Measurements from ENCODE around the gene L3MBTL3. TPM values are rescaled to one million over a fixed set of nuclear protein-coding genes. Genes with fewer than 3 reads are reported as not detected.

The L3MBTL3 gene
- total RNA-seq, 1 donor from 2014 or later: 8.3 TPM

DNA sequence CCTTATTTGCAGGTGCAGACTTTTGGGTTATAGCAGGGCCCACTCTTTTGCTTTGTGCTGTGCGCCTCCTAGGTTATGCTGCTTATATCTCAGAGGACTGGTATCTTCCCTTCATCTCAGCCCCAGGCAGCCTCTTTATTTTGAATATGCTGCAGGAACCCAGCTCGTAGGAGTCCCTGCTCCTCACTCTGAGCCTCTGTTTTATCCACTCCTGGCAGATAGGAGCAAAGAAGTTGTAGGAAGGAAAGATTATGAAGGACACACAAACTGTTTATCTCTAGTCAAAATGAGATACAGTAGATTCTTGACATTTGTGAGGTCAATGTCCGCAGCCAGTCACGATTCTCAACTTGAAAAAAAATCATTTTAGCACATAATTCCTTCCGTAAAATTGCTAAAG, 15.6 kb downstream of the L3MBTL3 start:
- H3K27ac Mint-ChIP-seq: peak overlapping the region; percentile 67
- no peaks in the 10 kb centered on the region for H3K9me3 Mint-ChIP-seq
- peaks cover 35% of the 10 kb centered on the region for H3K4me1 Mint-ChIP-seq (ENCODE audit: low read depth)
- H3K27me3 Mint-ChIP-seq (ENCODE audit: low read depth): no peaks in the 10 kb centered on the region
- DNase-seq (ENCODE audit: low spot score): no peak
- intact Hi-C loops (cut with micrococcal nuclease): loop anchor here (1.0 to 10.0 kb wide), 2 partner anchors 98 to 811 kb away; no protein-coding TSS in a partner anchor
- peaks cover 17% of the 10 kb centered on the region for H3K36me3 Mint-ChIP-seq (ENCODE audit: low read depth)
- H3K4me3 Mint-ChIP-seq (ENCODE audit: low read depth): no peak overlapping the region

DNA sequence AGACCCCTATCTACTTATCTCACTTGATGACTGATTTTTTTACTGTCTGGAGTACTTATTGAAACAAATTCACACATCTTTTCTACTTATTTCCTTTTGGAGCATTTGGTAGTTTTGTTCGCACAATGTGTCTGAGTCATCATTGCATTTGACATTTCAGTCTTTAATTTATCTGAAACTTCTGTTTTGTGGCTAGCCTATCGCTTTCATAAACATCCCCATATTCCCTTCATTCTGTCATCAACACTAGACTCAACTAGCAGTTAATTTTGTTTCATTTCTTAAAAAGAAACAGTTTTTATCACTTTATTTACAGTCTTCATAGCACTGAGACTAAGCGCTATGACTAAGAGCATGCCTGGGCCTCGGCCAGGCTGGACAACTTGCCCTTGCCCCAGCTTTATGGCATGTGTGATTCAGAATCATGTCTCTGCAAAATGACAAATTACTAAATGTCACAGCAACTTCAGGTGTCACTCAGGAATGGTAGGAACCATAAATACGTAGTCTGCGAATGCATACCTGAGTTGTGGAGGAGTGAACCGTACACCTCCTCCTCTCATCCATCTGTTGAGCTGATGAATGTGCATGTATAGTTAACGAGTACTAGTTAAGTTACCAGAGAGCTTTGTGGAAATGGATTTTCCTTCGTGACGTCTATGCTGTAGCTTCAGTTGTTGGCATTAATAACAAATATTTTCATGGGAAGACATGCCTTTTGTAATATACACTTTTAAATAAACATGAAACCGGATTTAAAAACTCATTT, 16.2 kb downstream of the L3MBTL3 start:
- peaks cover 29% of the 10 kb centered on the region for H3K4me1 Mint-ChIP-seq (ENCODE audit: low read depth)
- peak overlapping the region; percentile 67 for H3K27ac Mint-ChIP-seq
- no peak overlapping the region for H3K4me3 Mint-ChIP-seq (ENCODE audit: low read depth)
- H3K27me3 Mint-ChIP-seq (ENCODE audit: low read depth): no peaks in the 10 kb centered on the region
- intact Hi-C loops (cut with micrococcal nuclease): loop anchor here (1.0 to 10.0 kb wide), 2 partner anchors 98 to 810 kb away; no protein-coding TSS in a partner anchor
- H3K9me3 Mint-ChIP-seq: no peaks in the 10 kb centered on the region
- DNase-seq (ENCODE audit: low spot score): no peak
- peaks cover 17% of the 10 kb centered on the region for H3K36me3 Mint-ChIP-seq (ENCODE audit: low read depth)

DNA sequence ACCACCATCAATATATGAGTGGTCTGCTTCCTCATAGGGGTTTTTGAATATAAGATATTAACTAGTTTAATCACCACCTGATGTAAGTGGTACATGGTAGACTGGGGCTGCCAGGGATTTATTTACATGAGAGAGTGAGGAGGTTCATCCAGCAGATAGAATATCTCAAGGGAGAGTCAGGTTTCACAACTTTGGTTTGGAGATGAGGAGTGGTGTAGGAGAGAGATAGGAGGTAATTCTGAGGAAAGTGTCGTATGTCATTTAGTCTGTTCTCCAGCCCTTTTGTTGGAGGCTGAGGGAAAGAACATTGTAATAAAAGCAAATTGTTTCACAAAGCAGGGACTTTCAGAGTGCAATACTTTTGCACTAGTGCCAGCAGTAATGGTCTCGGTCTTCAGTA, 16.8 kb downstream of the L3MBTL3 start:
- H3K4me1 Mint-ChIP-seq (ENCODE audit: low read depth): peaks cover 29% of the 10 kb centered on the region
- no peak for DNase-seq (ENCODE audit: low spot score)
- H3K27ac Mint-ChIP-seq: peak overlapping the region; percentile 29
- intact Hi-C loops (cut with micrococcal nuclease): loop anchor here (10.0 kb wide), 1 partner anchor 810 kb away; no protein-coding TSS in a partner anchor
- H3K9me3 Mint-ChIP-seq: no peaks in the 10 kb centered on the region
- H3K4me3 Mint-ChIP-seq (ENCODE audit: low read depth): no peak overlapping the region
- H3K27me3 Mint-ChIP-seq (ENCODE audit: low read depth): no peaks in the 10 kb centered on the region
- peaks cover 17% of the 10 kb centered on the region for H3K36me3 Mint-ChIP-seq (ENCODE audit: low read depth)

DNA sequence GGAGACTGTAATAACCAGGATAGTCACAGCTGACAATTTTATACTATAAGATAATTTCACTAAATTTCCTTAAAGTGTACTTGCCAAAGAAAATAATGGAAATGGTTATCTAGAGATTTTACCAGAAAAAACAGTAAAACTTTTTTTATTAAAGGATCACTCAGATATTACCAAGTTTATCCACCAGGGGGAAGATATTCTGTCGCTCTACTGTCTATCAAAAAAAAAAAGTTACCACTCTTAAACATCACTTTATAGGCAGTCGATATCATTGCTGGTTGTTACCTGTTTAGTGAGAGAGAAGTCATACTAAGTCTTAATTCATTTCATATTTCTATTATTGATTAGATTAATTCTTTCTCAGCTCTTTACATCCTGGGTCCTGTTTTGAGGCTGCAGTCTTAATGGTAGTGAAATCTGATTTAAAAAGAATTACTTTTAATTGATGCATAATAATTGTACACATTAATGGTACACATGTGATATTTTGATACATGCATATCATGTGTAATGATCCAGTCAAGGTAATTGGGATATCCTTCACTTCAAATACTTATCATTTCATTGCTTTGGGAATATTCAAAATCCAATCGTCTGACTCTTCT, 18.9 kb downstream of the L3MBTL3 start:
- no peaks in the 10 kb centered on the region for H3K9me3 Mint-ChIP-seq
- H3K27ac Mint-ChIP-seq: no peak overlapping the region
- H3K27me3 Mint-ChIP-seq (ENCODE audit: low read depth): no peaks in the 10 kb centered on the region
- H3K4me1 Mint-ChIP-seq (ENCODE audit: low read depth): peaks cover 34% of the 10 kb centered on the region
- no peak overlapping the region for H3K4me3 Mint-ChIP-seq (ENCODE audit: low read depth)
- peaks cover 13% of the 10 kb centered on the region for H3K36me3 Mint-ChIP-seq (ENCODE audit: low read depth)
- DNase-seq (ENCODE audit: low spot score): no peak
- intact Hi-C loops (cut with micrococcal nuclease): loop anchor here (10.0 kb wide), 1 partner anchor 807 kb away; no protein-coding TSS in a partner anchor

DNA sequence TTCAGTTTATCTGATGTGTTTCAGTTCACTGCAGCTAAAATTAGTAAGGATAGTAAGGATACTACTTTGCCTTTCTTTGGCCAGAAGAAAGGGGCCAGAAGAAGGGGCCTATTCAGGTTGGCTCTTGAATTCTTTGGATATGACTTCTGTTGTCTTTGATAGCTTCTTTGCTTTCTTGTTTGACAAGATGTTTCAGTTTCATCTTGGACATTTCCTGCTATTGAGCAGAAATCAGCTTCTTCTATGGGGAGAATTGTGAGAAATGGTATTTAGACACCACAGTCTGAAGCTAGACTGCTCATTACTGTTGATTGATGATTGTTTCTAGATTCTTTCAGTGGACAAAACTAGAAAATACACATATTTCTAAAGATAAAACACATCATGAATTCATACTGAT, 23.2 kb downstream of the L3MBTL3 start:
- Mint-ChIP-seq H3K9me3 (no peaks in the 10 kb centered on the region), H3K4me1 (ENCODE audit: low read depth) (peaks cover 9% of the 10 kb centered on the region), H3K4me3 (ENCODE audit: low read depth) (no peak overlapping the region), H3K36me3 (ENCODE audit: low read depth) (peaks cover 13% of the 10 kb centered on the region), H3K27ac (no peak overlapping the region), H3K27me3 (ENCODE audit: low read depth) (no peaks in the 10 kb centered on the region)
- no peak for DNase-seq (ENCODE audit: low spot score)
- intact Hi-C loops (cut with micrococcal nuclease): no loop called here

DNA sequence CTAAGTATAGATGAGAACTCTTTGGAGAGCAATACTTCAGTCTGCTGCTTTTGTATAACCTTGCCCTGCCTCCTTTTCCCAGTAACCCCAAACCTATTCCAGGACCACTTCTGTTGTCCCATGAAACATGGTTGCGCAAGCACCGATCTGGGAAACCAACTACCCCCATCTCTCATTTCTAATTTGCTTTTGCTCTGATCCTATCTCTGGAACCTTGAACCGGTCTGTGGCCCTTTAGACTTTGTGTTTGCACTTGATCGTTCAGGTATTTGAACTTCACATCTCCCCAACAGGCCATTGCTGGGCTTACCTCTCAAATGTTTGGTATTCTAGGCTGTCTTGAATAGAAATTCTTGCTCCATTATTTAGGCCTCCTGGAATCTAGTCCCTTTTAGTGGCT, 25.0 kb downstream of the L3MBTL3 start:
- no peak for DNase-seq (ENCODE audit: low spot score)
- Mint-ChIP-seq H3K4me3 (ENCODE audit: low read depth) (no peak overlapping the region), H3K27ac (no peak overlapping the region), H3K9me3 (no peaks in the 10 kb centered on the region), H3K27me3 (ENCODE audit: low read depth) (no peaks in the 10 kb centered on the region), H3K36me3 (ENCODE audit: low read depth) (peaks cover 13% of the 10 kb centered on the region), H3K4me1 (ENCODE audit: low read depth) (peaks cover 9% of the 10 kb centered on the region)
- intact Hi-C loops (cut with micrococcal nuclease): no loop called here

DNA sequence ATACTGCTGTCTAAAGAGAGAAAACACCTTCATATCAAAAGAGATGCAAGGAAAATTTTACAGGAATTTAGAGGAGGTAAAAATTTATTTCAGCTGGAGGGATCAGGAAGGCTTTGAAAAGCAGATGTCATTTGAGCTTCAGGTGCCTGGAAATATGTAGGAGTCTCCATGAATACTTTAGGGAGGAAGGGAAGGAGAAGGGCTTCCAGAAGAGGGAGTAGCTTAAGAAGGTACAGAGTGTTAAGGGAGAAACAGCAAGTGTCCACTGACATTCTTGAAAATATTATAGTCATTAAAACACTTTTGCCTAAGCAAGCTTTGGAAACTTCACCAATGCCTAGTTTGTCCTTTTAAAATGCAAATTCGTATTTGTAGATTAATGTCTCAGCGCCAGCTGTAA, 27.2 kb downstream of the L3MBTL3 start:
- Mint-ChIP-seq H3K27ac (no peak overlapping the region), H3K9me3 (no peaks in the 10 kb centered on the region), H3K36me3 (ENCODE audit: low read depth) (peaks cover 23% of the 10 kb centered on the region), H3K4me3 (ENCODE audit: low read depth) (no peak overlapping the region), H3K27me3 (ENCODE audit: low read depth) (no peaks in the 10 kb centered on the region), H3K4me1 (ENCODE audit: low read depth) (peaks cover 9% of the 10 kb centered on the region)
- DNase-seq (ENCODE audit: low spot score): no peak
- intact Hi-C loops (cut with micrococcal nuclease): no loop called here

DNA sequence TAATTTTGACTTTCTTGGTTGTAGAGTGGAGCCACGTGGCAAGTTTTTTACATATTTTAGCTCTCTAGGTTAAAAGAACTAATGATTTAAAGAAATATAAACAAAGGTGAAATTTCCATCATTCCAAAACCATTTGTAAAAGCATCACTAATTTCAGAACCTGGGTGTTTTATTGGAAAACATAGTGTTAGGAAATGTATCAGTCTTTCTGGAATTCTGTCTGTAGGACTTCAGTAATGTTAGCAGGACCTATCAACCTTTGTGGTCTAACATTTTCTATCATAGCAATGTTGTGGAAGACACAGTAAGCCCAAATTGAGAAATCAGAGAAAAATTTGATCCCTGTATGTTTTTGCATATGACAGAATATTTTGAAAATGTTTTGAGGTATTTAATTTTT, 28.3 kb downstream of the L3MBTL3 start:
- no peak for DNase-seq (ENCODE audit: low spot score)
- H3K4me3 Mint-ChIP-seq (ENCODE audit: low read depth): no peak overlapping the region
- H3K27me3 Mint-ChIP-seq (ENCODE audit: low read depth): no peaks in the 10 kb centered on the region
- no peaks in the 10 kb centered on the region for H3K9me3 Mint-ChIP-seq
- H3K27ac Mint-ChIP-seq: no peak overlapping the region
- peaks cover 5% of the 10 kb centered on the region for H3K4me1 Mint-ChIP-seq (ENCODE audit: low read depth)
- intact Hi-C loops (cut with micrococcal nuclease): no loop called here
- peaks cover 23% of the 10 kb centered on the region for H3K36me3 Mint-ChIP-seq (ENCODE audit: low read depth)

DNA sequence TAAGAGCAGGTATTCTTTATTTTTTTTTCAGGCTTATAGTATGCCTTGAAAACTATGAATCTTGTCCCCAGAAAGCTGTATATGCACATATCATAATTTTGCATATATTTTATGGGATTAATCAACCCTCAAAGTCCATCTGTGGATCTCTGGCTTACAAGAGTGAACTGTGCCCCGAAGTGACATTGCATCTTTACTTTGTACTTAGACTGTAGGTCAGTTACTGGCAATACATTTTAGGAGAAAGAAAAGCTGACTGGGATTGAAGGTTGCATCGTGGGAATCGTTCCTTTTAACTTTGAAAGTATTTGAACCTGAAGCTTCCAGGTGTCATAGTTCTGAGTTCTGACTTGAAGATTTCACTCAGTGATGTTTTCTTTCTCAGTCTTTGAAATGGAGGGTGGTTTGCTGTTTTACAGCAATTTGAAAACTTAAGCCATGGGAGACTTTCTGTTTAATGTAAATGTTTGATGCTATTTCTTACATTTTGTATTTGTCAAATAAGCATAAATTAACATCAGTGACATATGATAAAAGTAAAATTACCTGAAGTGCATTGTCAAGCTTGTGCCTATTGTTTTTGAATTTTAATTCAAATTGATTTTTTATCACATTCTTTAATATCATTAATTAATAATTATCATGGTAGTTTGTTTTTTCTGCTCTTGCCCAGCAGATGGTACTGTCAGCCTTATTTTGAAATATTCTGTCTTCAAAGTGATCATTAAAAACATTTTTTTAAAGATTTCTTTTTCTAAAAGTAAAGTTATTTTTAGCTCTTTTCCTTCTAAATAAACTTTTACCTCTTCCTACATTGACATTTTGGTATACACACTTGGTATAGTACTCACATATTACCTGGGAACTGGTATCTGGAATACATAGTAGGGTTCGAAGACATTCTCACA, 29.0 kb downstream of the L3MBTL3 start:
- Mint-ChIP-seq H3K36me3 (ENCODE audit: low read depth) (peaks cover 23% of the 10 kb centered on the region), H3K27ac (no peak overlapping the region), H3K4me3 (ENCODE audit: low read depth) (no peak overlapping the region), H3K27me3 (ENCODE audit: low read depth) (no peaks in the 10 kb centered on the region), H3K4me1 (ENCODE audit: low read depth) (peaks cover 4% of the 10 kb centered on the region), H3K9me3 (no peaks in the 10 kb centered on the region)
- intact Hi-C loops (cut with micrococcal nuclease): no loop called here
- no peak for DNase-seq (ENCODE audit: low spot score)

DNA sequence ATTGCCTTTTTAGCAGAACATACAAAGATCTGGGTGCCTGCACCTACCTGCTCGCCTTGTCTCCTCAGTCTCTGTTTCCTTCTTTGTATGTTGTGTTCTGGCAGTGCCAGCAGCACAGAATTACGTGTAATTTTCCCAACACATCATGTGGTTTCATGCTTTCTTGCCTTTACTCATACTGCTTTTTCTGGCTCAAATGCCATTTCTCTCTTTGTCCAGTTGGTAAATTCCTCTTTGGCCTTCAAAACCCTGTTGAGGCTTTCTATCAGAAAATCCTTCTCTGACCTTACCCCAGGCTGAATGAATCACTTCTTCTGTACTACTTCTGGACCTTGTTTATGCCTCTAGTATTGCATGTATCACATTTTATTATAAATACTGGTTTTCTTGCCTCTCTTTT, 31.8 kb downstream of the L3MBTL3 start:
- Mint-ChIP-seq H3K4me3 (ENCODE audit: low read depth) (no peak overlapping the region), H3K27me3 (ENCODE audit: low read depth) (no peaks in the 10 kb centered on the region), H3K27ac (no peak overlapping the region), H3K9me3 (no peaks in the 10 kb centered on the region), H3K4me1 (ENCODE audit: low read depth) (no peaks in the 10 kb centered on the region), H3K36me3 (ENCODE audit: low read depth) (peaks cover 29% of the 10 kb centered on the region)
- intact Hi-C loops (cut with micrococcal nuclease): no loop called here
- DNase-seq (ENCODE audit: low spot score): no peak

DNA sequence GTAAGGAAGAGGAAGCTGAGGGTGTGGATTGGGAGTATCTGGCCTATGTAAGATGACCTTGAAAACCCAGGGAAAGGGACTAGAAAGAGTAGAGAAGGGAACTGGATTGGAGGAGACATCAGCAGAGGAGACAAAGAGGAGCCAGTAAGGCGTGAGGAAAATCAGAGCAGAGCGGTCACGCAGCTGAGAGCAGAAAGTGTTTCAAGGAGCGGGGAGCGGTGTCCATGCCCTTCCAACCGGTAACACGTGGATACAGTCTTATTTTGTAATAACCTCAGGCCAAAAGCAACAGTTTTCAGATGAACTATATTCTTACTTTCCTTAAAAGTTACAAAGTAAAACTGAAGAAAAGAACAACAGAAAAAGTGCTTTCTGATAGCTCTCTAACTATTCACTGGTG, 36.3 kb downstream of the L3MBTL3 start:
- H3K4me3 Mint-ChIP-seq (ENCODE audit: low read depth): no peak overlapping the region
- peaks cover 47% of the 10 kb centered on the region for H3K36me3 Mint-ChIP-seq (ENCODE audit: low read depth)
- no peak overlapping the region for H3K27ac Mint-ChIP-seq
- peaks cover 14% of the 10 kb centered on the region for H3K4me1 Mint-ChIP-seq (ENCODE audit: low read depth)
- intact Hi-C loops (cut with micrococcal nuclease): no loop called here
- DNase-seq (ENCODE audit: low spot score): no peak
- no peaks in the 10 kb centered on the region for H3K27me3 Mint-ChIP-seq (ENCODE audit: low read depth)
- no peaks in the 10 kb centered on the region for H3K9me3 Mint-ChIP-seq

DNA sequence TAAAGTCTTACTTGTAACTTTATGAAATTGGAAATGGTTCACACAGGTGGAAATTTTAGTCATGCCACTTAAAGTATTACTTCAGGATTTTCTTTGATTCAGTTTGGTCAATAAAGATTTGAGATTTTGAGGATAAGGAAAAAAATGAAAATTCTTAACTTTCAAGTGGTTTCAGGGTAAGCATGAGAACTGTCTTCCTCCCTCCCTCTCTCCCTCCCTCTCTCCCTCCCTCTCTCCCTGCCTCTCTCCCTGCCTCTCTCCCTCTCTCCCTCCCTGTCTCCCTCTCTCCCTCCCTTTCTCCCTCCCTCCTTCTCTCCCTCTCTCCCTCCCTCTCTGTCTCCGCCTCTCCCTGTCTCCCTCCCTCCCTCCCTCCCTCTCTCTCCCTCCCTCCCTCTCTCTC, 36.9 kb downstream of the L3MBTL3 start:
- Mint-ChIP-seq H3K4me1 (ENCODE audit: low read depth) (peaks cover 14% of the 10 kb centered on the region), H3K36me3 (ENCODE audit: low read depth) (peaks cover 42% of the 10 kb centered on the region), H3K4me3 (ENCODE audit: low read depth) (no peak overlapping the region), H3K9me3 (no peaks in the 10 kb centered on the region), H3K27ac (no peak overlapping the region), H3K27me3 (ENCODE audit: low read depth) (no peaks in the 10 kb centered on the region)
- DNase-seq (ENCODE audit: low spot score): no peak
- intact Hi-C loops (cut with micrococcal nuclease): no loop called here

All from activated T-helper 2 cell treated with anti-CD3 and anti-CD28 coated beads, Interferon-gamma antibody, Interleukin-2, Interleukin-4, amounts not matched to agents 10 μg/mL and 5 μg/mL and 100 μg/mL, durations not matched to agents 14 hours and 24 hours and 36 hours (primary cell).